B cell (primary cell): ENCODE measurements around the gene MAML2.

Source experiments
- EZH2 ChIP-seq: IDR thresholded peaks from 2 replicates; pipeline ENCODE4 v1.6.1; 2012; ENCODE audit warnings: borderline replicate concordance, low read depth, mild to moderate bottlenecking, moderate library complexity, low read length; ENCODE audit not compliant: insufficient read depth, poor library complexity, severe bottlenecking
- TF ChIP-seq, protein P1 (sequence below): fragments of 200-600 bp; IDR thresholded peaks from one replicate; pipeline ENCODE4 v1.8.0; 2022; ENCODE audit warnings: antibody characterized with exemption, mild to moderate bottlenecking

- TF ChIP-seq, protein P1, sequence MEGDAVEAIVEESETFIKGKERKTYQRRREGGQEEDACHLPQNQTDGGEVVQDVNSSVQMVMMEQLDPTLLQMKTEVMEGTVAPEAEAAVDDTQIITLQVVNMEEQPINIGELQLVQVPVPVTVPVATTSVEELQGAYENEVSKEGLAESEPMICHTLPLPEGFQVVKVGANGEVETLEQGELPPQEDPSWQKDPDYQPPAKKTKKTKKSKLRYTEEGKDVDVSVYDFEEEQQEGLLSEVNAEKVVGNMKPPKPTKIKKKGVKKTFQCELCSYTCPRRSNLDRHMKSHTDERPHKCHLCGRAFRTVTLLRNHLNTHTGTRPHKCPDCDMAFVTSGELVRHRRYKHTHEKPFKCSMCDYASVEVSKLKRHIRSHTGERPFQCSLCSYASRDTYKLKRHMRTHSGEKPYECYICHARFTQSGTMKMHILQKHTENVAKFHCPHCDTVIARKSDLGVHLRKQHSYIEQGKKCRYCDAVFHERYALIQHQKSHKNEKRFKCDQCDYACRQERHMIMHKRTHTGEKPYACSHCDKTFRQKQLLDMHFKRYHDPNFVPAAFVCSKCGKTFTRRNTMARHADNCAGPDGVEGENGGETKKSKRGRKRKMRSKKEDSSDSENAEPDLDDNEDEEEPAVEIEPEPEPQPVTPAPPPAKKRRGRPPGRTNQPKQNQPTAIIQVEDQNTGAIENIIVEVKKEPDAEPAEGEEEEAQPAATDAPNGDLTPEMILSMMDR, result no peak
- no peak for TF ChIP-seq EZH2
Measured at GRCh38 chr11:96103721-96104120, 239.3 kb downstream of the MAML2 start.
